ENCODE results near the gene ZNF579. TPM values are rescaled to one million over a fixed set of nuclear protein-coding genes. Genes with fewer than 3 reads are reported as not detected.

ZNF579 gene
- total and polyA plus RNA-seq, 2 of the 13 experiments (the other 11 are each of a cell fraction or from before 2014, with no cell fraction given) = 2.1 to 2.9 TPM

DNA sequence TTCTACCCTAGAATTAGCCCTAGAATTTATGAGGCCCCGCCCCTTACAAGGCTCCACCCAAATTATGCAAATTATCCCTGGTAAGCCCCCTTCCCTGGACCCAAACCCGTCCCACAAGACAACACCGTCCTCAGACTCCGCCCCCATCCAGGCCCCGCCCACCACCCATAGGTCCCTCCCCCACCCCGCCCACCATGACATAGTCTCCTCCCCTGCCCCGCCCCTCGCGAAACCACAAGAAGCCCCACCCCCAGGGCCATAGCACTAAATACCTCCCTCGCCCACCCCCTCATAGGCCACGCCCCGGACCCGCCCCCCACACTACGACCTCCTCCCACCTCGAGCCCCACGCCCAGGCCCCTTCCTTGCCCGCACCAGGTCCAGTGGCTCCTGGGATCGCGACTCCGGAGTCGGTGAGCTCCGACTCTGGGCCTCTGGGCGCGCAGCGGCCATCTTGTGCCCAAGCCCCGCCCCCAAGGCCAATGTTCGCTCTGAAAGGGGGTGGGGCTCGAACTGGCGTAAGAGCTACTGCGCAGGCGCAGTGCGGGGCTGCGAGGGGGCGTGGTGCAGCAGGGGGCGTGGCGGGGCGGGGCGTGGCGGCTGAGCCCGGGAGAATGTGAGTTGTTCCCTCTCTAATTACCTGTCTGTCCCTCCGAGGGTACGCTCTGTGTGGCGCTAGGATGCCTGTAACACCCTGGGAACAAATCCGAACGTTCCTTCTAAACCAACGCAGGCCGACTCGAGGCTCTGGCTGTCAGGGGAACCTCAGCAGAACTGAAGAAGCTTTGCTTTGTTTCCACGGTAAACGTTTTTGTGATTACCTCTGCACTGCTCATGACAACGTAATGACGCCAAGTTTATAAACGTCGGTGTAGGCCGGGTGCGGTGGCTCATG lies 43.7 kb upstream of the ZNF579 start, which contains the start of gene ZNF784 (continued):
- TF ChIP-seq ZNF891 (CRISPR knock-in tag; IDR thresholded peaks at IDR 0.05) = peak; percentile 65; the same call in 1 of the 2 replicates
- 0 out of 2 replicates have a peak, but pooled peaks have one; percentile 49 for TF ChIP-seq KDM2A (CRISPR knock-in tag; IDR thresholded peaks at IDR 0.05; ENCODE audit: borderline replicate concordance, low read depth)
- no peak for TF ChIP-seq ZNF510 (CRISPR knock-in tag; IDR thresholded peaks at IDR 0.05; ENCODE audit: low read depth)
- no peak for TF ChIP-seq PLRG1 (conservative IDR thresholded peaks at IDR 0.05)
- no peak for TF ChIP-seq ZSCAN29 (CRISPR knock-in tag; conservative IDR thresholded peaks at IDR 0.05)
- TF ChIP-seq ZNF10 (CRISPR knock-in tag; IDR thresholded peaks at IDR 0.05; ENCODE audit: borderline replicate concordance, low read depth) = no peak
- TF ChIP-seq, protein P1, sequence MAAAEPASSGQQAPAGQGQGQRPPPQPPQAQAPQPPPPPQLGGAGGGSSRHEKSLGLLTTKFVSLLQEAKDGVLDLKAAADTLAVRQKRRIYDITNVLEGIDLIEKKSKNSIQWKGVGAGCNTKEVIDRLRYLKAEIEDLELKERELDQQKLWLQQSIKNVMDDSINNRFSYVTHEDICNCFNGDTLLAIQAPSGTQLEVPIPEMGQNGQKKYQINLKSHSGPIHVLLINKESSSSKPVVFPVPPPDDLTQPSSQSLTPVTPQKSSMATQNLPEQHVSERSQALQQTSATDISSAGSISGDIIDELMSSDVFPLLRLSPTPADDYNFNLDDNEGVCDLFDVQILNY (CRISPR knock-in tag; conservative IDR thresholded peaks at IDR 0.05) = 0 out of 2 replicates have a peak, but pooled peaks have one; percentile 23
- 0 out of 2 replicates have a peak, but pooled peaks have one; percentile 37 for TF ChIP-seq MTA1 (CRISPR knock-in tag; IDR thresholded peaks at IDR 0.05; ENCODE audit: borderline replicate concordance)
- TF ChIP-seq ZNF780A (CRISPR knock-in tag; IDR thresholded peaks at IDR 0.05) = no peak
- peak; percentile 66; the same call in 1 of the 2 replicates for TF ChIP-seq NRL (CRISPR knock-in tag; IDR thresholded peaks at IDR 0.05; ENCODE audit: borderline replicate concordance)
- TF ChIP-seq, protein P2, sequence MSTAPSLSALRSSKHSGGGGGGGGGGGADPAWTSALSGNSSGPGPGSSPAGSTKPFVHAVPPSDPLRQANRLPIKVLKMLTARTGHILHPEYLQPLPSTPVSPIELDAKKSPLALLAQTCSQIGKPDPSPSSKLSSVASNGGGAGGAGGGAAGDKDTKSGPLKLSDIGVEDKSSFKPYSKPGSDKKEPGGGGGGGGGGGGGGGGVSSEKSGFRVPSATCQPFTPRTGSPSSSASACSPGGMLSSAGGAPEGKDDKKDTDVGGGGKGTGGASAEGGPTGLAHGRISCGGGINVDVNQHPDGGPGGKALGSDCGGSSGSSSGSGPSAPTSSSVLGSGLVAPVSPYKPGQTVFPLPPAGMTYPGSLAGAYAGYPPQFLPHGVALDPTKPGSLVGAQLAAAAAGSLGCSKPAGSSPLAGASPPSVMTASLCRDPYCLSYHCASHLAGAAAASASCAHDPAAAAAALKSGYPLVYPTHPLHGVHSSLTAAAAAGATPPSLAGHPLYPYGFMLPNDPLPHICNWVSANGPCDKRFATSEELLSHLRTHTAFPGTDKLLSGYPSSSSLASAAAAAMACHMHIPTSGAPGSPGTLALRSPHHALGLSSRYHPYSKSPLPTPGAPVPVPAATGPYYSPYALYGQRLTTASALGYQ (CRISPR knock-in tag; IDR thresholded peaks at IDR 0.05) = no peak
- 0 out of 2 replicates have a peak, but pooled peaks have one; percentile 33 for TF ChIP-seq ZNF782 (CRISPR knock-in tag; IDR thresholded peaks at IDR 0.05; ENCODE audit: borderline replicate concordance)
- TF ChIP-seq PHF21A (CRISPR knock-in tag; IDR thresholded peaks at IDR 0.05) = no peak
- no peak for TF ChIP-seq FOXK2 (IDR thresholded peaks at IDR 0.05)
- TF ChIP-seq, protein P3, sequence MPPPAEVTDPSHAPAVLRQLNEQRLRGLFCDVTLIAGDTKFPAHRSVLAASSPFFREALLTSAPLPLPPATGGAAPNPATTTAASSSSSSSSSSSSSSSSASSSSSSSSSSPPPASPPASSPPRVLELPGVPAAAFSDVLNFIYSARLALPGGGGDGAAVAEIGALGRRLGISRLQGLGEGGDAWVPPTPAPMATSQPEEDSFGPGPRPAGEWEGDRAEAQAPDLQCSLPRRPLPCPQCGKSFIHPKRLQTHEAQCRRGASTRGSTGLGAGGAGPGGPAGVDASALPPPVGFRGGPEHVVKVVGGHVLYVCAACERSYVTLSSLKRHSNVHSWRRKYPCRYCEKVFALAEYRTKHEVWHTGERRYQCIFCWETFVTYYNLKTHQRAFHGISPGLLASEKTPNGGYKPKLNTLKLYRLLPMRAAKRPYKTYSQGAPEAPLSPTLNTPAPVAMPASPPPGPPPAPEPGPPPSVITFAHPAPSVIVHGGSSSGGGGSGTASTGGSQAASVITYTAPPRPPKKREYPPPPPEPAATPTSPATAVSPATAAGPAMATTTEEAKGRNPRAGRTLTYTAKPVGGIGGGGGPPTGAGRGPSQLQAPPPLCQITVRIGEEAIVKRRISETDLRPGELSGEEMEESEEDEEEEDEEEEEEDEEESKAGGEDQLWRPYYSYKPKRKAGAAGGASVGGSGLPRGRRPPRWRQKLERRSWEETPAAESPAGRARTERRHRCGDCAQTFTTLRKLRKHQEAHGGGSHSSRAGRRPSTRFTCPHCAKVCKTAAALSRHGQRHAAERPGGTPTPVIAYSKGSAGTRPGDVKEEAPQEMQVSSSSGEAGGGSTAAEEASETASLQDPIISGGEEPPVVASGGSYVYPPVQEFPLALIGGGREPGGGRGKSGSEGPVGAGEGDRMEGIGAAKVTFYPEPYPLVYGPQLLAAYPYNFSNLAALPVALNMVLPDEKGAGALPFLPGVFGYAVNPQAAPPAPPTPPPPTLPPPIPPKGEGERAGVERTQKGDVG (CRISPR knock-in tag; IDR thresholded peaks at IDR 0.05; ENCODE audit: borderline replicate concordance) = no peak
- TF ChIP-seq, protein P4, sequence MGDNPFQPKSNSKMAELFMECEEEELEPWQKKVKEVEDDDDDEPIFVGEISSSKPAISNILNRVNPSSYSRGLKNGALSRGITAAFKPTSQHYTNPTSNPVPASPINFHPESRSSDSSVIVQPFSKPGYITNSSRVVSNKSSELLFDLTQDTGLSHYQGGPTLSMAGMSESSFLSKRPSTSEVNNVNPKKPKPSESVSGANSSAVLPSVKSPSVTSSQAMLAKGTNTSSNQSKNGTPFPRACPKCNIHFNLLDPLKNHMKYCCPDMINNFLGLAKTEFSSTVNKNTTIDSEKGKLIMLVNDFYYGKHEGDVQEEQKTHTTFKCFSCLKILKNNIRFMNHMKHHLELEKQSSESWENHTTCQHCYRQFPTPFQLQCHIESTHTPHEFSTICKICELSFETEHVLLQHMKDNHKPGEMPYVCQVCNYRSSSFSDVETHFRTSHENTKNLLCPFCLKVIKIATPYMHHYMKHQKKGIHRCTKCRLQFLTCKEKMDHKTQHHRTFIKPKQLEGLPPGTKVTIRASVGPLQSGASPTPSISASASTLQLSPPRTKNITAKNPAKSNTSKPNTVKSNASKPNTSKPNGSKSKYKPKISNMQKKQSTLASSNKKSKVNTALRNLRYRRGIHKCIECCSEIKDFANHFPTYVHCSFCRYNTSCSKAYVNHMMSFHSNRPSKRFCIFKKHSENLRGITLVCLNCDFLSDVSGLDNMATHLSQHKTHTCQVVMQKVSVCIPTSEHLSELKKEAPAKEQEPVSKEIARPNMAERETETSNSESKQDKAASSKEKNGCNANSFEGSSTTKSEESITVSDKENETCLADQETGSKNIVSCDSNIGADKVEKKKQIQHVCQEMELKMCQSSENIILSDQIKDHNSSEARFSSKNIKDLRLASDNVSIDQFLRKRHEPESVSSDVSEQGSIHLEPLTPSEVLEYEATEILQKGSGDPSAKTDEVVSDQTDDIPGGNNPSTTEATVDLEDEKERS (CRISPR knock-in tag; IDR thresholded peaks at IDR 0.05) = no peak
- TF ChIP-seq ZNF644 (CRISPR knock-in tag; IDR thresholded peaks at IDR 0.05; ENCODE audit: low read depth) = no peak
- no peak for TF ChIP-seq KLF16 (CRISPR knock-in tag; IDR thresholded peaks at IDR 0.05)
- no peak for TF ChIP-seq ZNF841 (CRISPR knock-in tag; IDR thresholded peaks at IDR 0.05; ENCODE audit: borderline replicate concordance)
- no peak for TF ChIP-seq ZNF746 (CRISPR knock-in tag; IDR thresholded peaks at IDR 0.05)
